ENCODE results near the gene BRAT1.

Gene BRAT1

DNA sequence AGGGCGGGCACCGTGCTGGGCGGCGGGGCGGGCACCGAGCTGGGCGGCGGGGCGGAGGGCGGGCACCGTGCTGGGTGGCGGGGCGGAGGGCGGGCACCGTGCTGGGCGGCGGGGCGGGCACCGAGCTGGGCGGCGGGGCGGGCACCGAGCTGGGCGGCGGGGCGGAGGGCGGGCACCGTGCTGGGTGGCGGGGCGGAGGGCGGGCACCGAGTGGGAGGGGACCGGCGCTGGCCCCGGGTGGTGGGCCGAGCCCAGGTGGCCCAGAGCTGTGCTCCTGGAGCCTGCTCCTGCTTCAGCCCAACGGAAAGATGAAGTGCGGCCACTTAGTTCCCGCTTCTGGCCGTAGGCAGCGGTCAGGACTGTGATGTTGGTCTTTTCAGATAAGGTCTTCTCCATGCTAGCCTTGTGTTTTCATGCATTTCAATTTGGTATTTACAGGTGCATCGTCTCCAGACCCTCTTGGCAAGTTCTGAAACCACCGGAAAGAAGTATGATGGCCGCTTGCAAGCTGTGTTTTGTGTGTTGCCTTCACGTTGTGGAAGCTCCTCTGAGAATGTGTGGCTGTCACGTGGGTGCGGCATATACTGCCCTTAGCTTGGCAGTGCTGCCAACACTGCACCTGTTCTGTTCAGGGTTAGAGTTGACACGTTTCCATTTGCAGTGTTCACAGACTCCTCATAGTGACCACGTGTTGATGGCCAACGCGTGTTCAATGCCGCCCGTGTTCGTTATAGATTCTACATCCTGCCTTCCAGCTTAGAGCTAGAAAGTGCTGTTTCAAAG lies 28.7 kb upstream of the BRAT1 start:
- DNase-seq (ENCODE audit: low read depth) = no peak
- TF ChIP-seq CTCF (IDR thresholded peaks at IDR 0.05; ENCODE audit: insufficient read depth, low read depth, low read length, missing control alignments) = no peak
- H3K4me3 ChIP-seq (ENCODE audit: low read depth, low read length) = no peak overlapping the region

- DNase-seq (ENCODE audit: low read depth) = no peak
- no peak overlapping the region for H3K4me3 ChIP-seq (ENCODE audit: low read depth, low read length)
- no peak for TF ChIP-seq CTCF (IDR thresholded peaks at IDR 0.05; ENCODE audit: insufficient read depth, low read depth, low read length, missing control alignments)
These were observed 26.8 kb upstream of the BRAT1 start for GRCh38 chr7:2582006-2582735.

GRCh38 chr7:2580636-2581035 lies 25.3 kb upstream of the BRAT1 start:
- no peak overlapping the region for H3K4me3 ChIP-seq (ENCODE audit: low read depth, low read length)
- no peak for TF ChIP-seq CTCF (IDR thresholded peaks at IDR 0.05; ENCODE audit: insufficient read depth, low read depth, low read length, missing control alignments)
- no peak for DNase-seq (ENCODE audit: low read depth)

DNA sequence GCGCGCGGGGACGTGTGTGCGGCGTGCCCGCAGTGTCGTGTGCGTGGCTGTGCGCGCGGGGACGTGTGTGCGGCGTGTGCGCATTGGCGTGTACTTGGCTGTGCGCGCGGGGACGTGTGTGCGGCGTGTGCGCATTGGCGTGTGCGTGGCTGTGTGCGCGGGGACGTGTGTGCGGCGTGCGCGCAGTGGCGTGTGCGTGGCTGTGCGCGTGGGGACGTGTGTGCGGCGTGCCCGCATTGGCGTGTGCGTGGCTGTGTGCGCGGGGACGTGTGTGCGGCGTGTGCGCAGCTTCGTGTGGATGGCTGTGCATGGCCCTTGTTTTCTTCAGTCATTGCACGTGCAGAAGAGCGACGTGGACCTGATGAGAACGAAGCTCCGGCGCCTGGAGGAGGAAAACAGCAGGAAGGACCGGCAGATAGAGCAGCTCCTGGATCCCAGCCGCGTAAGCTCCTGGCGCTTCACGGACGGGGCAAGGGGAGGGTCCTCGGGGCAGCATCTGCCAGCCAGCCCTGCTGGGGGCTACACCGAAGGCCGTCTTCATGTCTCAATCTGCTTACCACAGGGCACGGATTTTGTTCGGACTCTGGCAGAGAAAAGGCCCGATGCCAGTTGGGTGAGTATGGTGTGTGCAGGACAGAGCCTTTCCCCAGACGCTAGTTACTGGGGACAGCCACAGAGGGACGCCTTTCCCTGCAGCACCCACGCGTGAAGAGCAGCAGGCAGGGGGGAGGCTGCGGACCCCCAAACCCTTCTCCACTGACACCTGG lies 22.8 kb upstream of the BRAT1 start:
- no peak for DNase-seq (ENCODE audit: low read depth)
- no peak for TF ChIP-seq CTCF (IDR thresholded peaks at IDR 0.05; ENCODE audit: insufficient read depth, low read depth, low read length, missing control alignments)
- H3K4me3 ChIP-seq (ENCODE audit: low read depth, low read length) = no peak overlapping the region

GRCh38 chr7:2576742-2577491 lies 21.6 kb upstream of the BRAT1 start:
- no peak for TF ChIP-seq CTCF (IDR thresholded peaks at IDR 0.05; ENCODE audit: insufficient read depth, low read depth, low read length, missing control alignments)
- H3K4me3 ChIP-seq (ENCODE audit: low read depth, low read length) = no peak overlapping the region
- DNase-seq (ENCODE audit: low read depth) = no peak

DNA sequence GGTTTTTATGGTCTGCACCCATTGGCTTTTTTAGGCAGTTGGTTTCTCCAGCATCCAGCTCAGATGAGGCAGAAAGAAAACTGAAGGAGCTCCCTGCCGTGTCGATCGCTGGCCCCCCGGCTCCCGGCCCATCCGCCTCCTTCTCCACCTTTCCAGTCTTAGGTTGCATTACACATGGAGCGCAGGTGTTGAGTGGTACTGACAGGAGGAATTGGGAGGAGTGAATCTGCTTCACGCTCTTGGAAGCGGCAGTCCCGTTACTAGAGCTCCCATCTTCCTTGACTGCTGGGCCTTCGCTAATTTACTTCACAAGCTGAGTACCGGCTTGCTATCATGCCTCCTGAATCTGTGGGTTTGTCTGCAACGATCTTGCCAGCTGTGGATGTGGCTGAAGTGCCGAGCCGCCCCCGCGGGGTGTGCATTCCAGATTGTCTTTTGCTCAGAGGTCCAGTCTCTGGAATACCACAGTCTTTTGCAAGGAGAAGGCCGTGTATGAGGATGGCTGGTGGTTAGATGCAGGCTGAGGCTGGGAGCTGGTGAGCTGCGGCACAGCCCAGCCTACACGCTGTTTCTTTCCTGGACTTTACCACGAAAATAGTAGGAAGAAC lies 20.5 kb upstream of the BRAT1 start:
- no peak overlapping the region for H3K4me3 ChIP-seq (ENCODE audit: low read depth, low read length)
- TF ChIP-seq CTCF (IDR thresholded peaks at IDR 0.05; ENCODE audit: insufficient read depth, low read depth, low read length, missing control alignments) = no peak
- DNase-seq (ENCODE audit: low read depth) = no peak

All from GM12865 (cell line).